Measurements from ENCODE around the gene UNC50. TPM values are rescaled to one million over a fixed set of nuclear protein-coding genes. Genes with fewer than 3 reads are reported as not detected.

The UNC50 gene
- total and polyA plus RNA-seq, 9 donors, result 32.2 to 58.8 (median 42.4) TPM

DNA sequence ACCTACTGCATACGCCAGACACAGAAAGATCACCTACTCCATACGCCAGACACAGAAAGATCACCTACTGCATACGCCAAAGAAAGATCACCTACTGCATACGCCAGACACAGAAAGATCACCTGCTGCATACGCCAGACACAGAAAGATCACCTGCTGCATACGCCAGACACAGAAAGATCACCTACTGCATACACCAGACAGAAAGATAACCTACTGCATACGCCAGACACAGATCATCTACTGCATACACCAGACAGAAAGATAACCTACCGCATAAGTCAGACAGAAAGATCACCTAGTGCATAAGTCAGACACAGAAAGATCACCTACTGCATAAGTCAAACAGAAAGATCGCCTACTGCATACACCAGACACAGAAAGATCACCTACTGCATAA is 25.9 kb upstream of the UNC50 start:
- no peak for DNase-seq
- Histone ChIP-seq H3K27me3 (no peaks in the 10 kb centered on the region), H3K36me3 (no peaks in the 10 kb centered on the region), H3K27ac (no peak overlapping the region), H3K4me3 (no peak overlapping the region), H3K4me1 (ENCODE audit: insufficient read depth) (no peaks in the 10 kb centered on the region), H3K9me3 (no peaks in the 10 kb centered on the region)
- TF ChIP-seq EP300 (IDR thresholded peaks at IDR 0.05) (no peak), POLR2A (IDR thresholded peaks at IDR 0.05) (no peak)
- TF ChIP-seq, protein P1, sequence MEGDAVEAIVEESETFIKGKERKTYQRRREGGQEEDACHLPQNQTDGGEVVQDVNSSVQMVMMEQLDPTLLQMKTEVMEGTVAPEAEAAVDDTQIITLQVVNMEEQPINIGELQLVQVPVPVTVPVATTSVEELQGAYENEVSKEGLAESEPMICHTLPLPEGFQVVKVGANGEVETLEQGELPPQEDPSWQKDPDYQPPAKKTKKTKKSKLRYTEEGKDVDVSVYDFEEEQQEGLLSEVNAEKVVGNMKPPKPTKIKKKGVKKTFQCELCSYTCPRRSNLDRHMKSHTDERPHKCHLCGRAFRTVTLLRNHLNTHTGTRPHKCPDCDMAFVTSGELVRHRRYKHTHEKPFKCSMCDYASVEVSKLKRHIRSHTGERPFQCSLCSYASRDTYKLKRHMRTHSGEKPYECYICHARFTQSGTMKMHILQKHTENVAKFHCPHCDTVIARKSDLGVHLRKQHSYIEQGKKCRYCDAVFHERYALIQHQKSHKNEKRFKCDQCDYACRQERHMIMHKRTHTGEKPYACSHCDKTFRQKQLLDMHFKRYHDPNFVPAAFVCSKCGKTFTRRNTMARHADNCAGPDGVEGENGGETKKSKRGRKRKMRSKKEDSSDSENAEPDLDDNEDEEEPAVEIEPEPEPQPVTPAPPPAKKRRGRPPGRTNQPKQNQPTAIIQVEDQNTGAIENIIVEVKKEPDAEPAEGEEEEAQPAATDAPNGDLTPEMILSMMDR (IDR thresholded peaks at IDR 0.05), result no peak
- intact Hi-C loops (cut with DNase I), result no loop called here
- 91 to 96% (median 93%) methylated on average over 9 of the region's 9 CpGs for WGBS, 3 donors

GRCh38 chr2:98583276-98583675 is 25.1 kb upstream of the UNC50 start:
- TF ChIP-seq EP300 (IDR thresholded peaks at IDR 0.05) (no peak), POLR2A (IDR thresholded peaks at IDR 0.05) (no peak)
- TF ChIP-seq, protein P1 (IDR thresholded peaks at IDR 0.05), result no peak
- 90 to 94% (median 94%) methylated on average over 7 of the region's 7 CpGs for WGBS, 3 donors
- H3K27ac ChIP-seq, result no peak overlapping the region
- intact Hi-C loops (cut with DNase I), result no loop called here
- no peak for DNase-seq
- no peaks in the 10 kb centered on the region for H3K36me3 ChIP-seq
- no peak overlapping the region for H3K4me3 ChIP-seq
- H3K9me3 ChIP-seq, result no peaks in the 10 kb centered on the region
- H3K27me3 ChIP-seq, result no peaks in the 10 kb centered on the region
- H3K4me1 ChIP-seq (ENCODE audit: insufficient read depth), result no peaks in the 10 kb centered on the region

DNA sequence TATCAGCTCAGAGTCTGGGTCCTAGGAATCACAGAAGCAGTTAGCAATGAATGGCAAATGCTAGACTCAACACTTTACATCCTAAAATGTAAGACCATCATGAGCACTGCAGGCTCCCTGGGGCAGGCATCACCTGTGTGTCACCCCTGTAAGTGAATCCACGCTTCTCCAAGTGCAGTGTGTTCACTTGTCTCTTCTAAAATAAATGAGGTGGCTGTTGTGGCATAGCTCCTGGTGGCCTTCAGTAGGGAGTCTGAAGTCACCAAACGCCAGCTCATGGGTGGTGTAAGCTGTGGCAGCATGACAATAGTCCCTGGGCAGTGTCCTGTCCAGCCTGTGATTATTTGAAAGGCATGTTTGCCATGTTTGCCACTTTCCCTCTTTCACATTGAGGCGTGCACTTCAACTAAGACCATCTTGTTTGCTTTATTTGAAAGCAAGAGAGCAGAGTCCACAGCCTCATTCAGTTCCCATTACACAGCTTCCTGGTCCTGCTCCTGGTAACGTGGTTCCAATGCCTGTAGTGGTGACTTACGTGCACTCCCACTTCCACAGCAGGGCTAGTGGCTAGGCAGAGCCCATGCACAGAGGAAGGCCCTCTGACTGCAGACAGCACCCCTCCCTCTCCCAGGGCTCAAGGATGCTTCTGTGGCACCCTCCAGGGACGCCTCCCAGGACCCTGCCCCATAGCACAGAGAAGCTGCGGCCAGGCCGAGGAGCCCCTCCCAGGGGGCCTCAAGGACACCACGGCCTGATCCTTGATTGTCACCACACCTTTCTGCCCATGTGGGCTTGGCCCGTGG is 24.4 kb upstream of the UNC50 start:
- Histone ChIP-seq H3K9me3 (no peaks in the 10 kb centered on the region), H3K36me3 (no peaks in the 10 kb centered on the region), H3K27ac (no peak overlapping the region), H3K4me3 (no peak overlapping the region), H3K27me3 (no peaks in the 10 kb centered on the region), H3K4me1 (ENCODE audit: insufficient read depth) (no peaks in the 10 kb centered on the region)
- intact Hi-C loops (cut with DNase I), result no loop called here
- TF ChIP-seq EP300 (IDR thresholded peaks at IDR 0.05) (no peak), POLR2A (IDR thresholded peaks at IDR 0.05) (no peak)
- TF ChIP-seq, protein P1 (IDR thresholded peaks at IDR 0.05), result no peak
- DNase-seq, result no peak
- 82 to 92% (median 83%) methylated on average over 7 to 10 of the region's 10 CpGs for WGBS, 3 donors

DNA sequence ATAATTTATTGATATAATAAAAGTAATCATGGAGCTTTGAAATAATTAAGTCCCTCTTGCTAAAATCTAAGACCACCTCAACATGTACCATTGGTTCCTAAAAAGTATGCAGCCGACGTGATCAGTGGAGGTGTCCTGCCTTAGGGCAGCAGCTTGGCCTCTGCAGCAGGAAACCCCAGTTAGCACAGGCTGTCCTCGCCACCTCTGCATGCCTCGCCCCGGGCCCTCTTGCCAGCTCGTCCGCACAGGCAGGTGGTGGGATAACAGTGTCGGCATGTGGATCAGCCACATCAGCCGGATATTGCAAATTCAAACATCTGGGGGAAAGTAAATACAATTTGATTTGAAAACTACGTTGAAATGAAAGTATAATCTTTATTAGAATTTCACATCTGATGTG is 23.0 kb upstream of the UNC50 start:
- Histone ChIP-seq H3K4me1 (ENCODE audit: insufficient read depth) (no peaks in the 10 kb centered on the region), H3K9me3 (no peaks in the 10 kb centered on the region), H3K4me3 (no peak overlapping the region), H3K27me3 (no peaks in the 10 kb centered on the region), H3K27ac (no peak overlapping the region), H3K36me3 (no peaks in the 10 kb centered on the region)
- TF ChIP-seq EP300 (IDR thresholded peaks at IDR 0.05) (no peak), POLR2A (IDR thresholded peaks at IDR 0.05) (no peak)
- TF ChIP-seq, protein P1 (IDR thresholded peaks at IDR 0.05), result no peak
- intact Hi-C loops (cut with DNase I), result no loop called here
- 92% methylated on average over 10 of the region's 10 CpGs for WGBS, 3 donors
- no peak for DNase-seq

All from ovary (tissue), 9 donors.